ENCODE data around the gene RAB8A. TPM values are rescaled to one million over a fixed set of nuclear protein-coding genes. Genes with fewer than 3 reads are reported as not detected.
A peak's percentile ranks its signal among the peaks of the same experiment; 100 is the strongest.

Gene RAB8A
- total and polyA plus RNA-seq, 2 of the 8 experiments (the other 6 are each of a cell fraction or from before 2014, with no cell fraction given), result 65.8 to 97.0 TPM

DNA sequence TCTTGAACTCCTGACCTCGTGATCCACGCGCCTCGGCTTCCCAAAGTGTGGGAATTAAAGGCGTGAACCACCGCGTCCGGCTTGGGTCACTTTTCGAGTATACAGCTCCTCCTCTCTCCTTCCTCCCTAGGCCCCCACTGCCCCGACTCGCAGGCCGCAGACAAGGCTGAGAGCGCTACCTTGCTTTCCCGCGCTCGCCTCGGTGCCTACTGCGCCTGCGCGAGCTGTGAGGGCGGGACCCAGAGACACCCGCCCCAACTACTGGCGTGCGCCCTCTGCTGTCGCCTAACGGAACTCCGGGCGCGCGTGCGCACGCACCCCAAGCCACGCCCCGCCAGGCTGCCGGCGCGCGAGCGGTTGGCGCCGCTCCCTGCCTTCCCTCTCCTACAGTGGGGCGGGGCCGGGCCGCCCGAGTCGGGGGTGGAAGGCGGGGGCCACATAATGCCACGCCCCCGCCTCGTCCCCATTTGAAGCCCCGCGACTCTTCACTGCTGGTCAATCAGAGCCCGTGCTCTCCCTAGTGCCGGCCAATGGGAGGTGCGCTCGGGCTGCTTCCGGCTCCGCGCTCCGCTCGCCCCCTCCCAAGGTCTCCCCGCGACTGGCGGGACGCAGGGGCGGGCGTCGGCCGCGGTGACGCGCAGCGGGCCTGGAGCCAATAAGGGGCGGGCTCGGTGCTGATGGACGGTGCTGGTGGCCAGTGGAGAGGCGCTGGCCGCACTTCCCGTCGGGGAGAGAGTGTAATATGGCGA is at the start of gene RAB8A (continued):
- TF ChIP-seq EP300 (IDR thresholded peaks at IDR 0.05; ENCODE audit: borderline replicate concordance in 1 of 2, low read depth in 2 of 2, low read length in 2 of 2) (no peak), TBP (IDR thresholded peaks at IDR 0.05; ENCODE audit: low read depth, low read length) (peak; percentile 74; the same call in 1 of the 2 replicates), SP4 (IDR thresholded peaks at IDR 0.05; ENCODE audit: low read length) (peak; percentile 80; the same call in 1 of the 2 replicates), EZH2 (IDR thresholded peaks at IDR 0.05; ENCODE audit: low read depth, low read length, severe bottlenecking) (no peak), KDM1A (IDR thresholded peaks at IDR 0.05; ENCODE audit: borderline replicate concordance, low read length) (no peak), PHF8 (conservative IDR thresholded peaks at IDR 0.05; ENCODE audit: low read depth, low read length) (no peak; the same call in 1 of the 2 replicates), KDM5A (IDR thresholded peaks at IDR 0.05; ENCODE audit: low read length) (no peak), NANOG (IDR thresholded peaks at IDR 0.05; ENCODE audit: insufficient read depth, low read depth, low read length, poor library complexity, severe bottlenecking) (no peak), RBBP5 (IDR thresholded peaks at IDR 0.05; ENCODE audit: borderline replicate concordance, low read depth, low read length) (no peak), TEAD4 (IDR thresholded peaks at IDR 0.05; ENCODE audit: low read depth, low read length) (no peak), CBX8 (IDR thresholded peaks at IDR 0.05; ENCODE audit: borderline replicate concordance, low read depth, low read length) (no peak), NRF1 (IDR thresholded peaks at IDR 0.05; ENCODE audit: low read depth, low read length) (peak; percentile 86), POLR2A (IDR thresholded peaks at IDR 0.05; ENCODE audit: control extremely low read depth in 1 of 2, low read depth in 2 of 2, low read length in 2 of 2) (peak in 1 of 2 experiments; percentile 35; a peak in 2 of 3 replicates), SIN3A (conservative IDR thresholded peaks at IDR 0.05 in 1 of 2, IDR thresholded peaks at IDR 0.05 in 1 of 2; ENCODE audit: low read depth in 1 of 2, low read length in 2 of 2) (0 out of 4 replicates have a peak, but pooled peaks of 1 of the 2 experiments have one; percentile 4), GABPA (IDR thresholded peaks at IDR 0.05; ENCODE audit: borderline replicate concordance, insufficient read depth, low read length) (peak; percentile 46; the same call in 1 of the 2 replicates), GTF2F1 (IDR thresholded peaks at IDR 0.05; ENCODE audit: borderline replicate concordance, low read depth, low read length) (no peak), TCF12 (IDR thresholded peaks at IDR 0.05; ENCODE audit: low read depth, low read length) (no peak)
- TF ChIP-seq, protein P1, sequence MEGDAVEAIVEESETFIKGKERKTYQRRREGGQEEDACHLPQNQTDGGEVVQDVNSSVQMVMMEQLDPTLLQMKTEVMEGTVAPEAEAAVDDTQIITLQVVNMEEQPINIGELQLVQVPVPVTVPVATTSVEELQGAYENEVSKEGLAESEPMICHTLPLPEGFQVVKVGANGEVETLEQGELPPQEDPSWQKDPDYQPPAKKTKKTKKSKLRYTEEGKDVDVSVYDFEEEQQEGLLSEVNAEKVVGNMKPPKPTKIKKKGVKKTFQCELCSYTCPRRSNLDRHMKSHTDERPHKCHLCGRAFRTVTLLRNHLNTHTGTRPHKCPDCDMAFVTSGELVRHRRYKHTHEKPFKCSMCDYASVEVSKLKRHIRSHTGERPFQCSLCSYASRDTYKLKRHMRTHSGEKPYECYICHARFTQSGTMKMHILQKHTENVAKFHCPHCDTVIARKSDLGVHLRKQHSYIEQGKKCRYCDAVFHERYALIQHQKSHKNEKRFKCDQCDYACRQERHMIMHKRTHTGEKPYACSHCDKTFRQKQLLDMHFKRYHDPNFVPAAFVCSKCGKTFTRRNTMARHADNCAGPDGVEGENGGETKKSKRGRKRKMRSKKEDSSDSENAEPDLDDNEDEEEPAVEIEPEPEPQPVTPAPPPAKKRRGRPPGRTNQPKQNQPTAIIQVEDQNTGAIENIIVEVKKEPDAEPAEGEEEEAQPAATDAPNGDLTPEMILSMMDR (IDR thresholded peaks at IDR 0.05; ENCODE audit: control extremely low read depth in 1 of 3, insufficient read depth in 1 of 3, low read depth in 1 of 3, low read length in 3 of 3), result peak; percentile 78 to 88 (median 88)
- TF ChIP-seq, protein P2, sequence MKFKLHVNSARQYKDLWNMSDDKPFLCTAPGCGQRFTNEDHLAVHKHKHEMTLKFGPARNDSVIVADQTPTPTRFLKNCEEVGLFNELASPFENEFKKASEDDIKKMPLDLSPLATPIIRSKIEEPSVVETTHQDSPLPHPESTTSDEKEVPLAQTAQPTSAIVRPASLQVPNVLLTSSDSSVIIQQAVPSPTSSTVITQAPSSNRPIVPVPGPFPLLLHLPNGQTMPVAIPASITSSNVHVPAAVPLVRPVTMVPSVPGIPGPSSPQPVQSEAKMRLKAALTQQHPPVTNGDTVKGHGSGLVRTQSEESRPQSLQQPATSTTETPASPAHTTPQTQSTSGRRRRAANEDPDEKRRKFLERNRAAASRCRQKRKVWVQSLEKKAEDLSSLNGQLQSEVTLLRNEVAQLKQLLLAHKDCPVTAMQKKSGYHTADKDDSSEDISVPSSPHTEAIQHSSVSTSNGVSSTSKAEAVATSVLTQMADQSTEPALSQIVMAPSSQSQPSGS (IDR thresholded peaks at IDR 0.05; ENCODE audit: low read length), result no peak

Data from H1 (cell line).